Tongue (tissue), 2 donors: ENCODE measurements around the gene FBXO21. TPM values are rescaled to one million over a fixed set of nuclear protein-coding genes. Genes with fewer than 3 reads are reported as not detected.
"Not testable (repeated sequence)": the region's sequence is repeated elsewhere in the genome, so short reads cannot be mapped to it uniquely, and the experiment has no call there.

Experiments
- DNase-seq: peaks from one replicate; pipeline ENCODE4 v3.0.0-alpha.2; 2015
- total RNA-seq: library from RNA; depleted of rRNA; stranded (reverse); fragments of >200 nt; gene quantifications from one replicate; pipeline ENCODE4 v1.2.3, GENCODE V29; 2014

Gene FBXO21
- total RNA-seq, 1 donor from 2014 or later = 86.8 TPM

DNA sequence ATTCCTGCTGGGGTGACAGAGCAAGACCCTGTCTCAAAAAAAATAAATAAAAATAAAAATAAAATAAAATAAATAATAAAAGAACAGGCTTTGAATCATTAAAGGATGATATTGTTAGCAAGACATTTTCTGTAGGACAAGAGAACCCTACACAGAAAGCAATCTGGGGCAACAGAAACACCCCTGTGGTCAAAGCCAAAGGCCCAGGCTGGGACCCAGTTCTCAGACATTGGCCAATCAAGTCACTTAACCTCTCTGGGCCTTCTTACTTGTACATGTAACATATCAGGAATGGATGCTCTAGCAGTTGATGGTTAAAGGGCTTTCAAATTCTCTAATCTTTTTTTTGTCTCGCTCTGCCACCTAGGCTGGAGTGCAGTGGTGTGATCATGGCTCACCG is 55.5 kb downstream of the FBXO21 start:
- no peak for DNase-seq

GRCh38 chr12:117134059-117134458 is 56.2 kb downstream of the FBXO21 start:
- DNase-seq = no peak

GRCh38 chr12:117130801-117131200 is 59.5 kb downstream of the FBXO21 start:
- no peak for DNase-seq

DNA sequence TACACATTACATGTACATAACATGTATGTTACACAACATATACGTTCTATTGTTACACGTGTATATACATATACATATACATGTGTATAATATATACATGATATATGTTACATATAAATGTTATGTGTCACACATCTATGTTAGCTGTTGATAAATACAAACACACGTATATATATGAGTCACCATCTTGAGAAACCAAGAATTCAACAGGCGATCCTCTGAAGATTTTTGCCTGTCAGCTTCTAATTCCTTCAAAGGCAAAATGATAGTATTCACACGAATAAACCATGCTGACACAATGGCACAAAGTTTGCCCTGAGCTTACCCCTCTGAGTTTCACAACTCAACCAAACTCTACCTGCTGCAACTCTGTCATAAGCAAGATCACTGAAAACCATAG is 60.9 kb downstream of the FBXO21 start:
- DNase-seq = no peak

GRCh38 chr12:117127933-117128823 is 62.1 kb downstream of the FBXO21 start:
- DNase-seq = peak; percentile 32

DNA sequence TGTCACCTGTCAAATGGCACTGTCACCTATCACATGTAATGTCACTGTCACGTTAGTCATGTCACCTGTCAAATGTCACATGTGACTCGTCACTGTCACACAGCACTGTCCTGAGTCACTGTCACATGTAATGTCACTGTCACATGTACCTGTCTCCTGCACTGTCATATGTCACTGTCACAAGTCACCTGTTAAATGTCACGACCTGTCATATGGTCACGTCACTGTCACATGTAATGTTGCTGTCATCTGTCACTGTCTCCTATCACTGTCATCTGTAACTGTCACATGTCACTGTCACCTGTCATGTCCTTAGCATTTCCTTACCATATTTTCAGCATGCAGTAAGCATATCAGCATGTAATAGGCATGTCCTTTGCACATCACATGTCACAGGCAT is 63.9 kb downstream of the FBXO21 start:
- DNase-seq = no peak

GRCh38 chr12:117125767-117126166 is 64.5 kb downstream of the FBXO21 start:
- DNase-seq = no peak

GRCh38 chr12:117125272-117125613 is 65.0 kb downstream of the FBXO21 start:
- DNase-seq = no peak

DNA sequence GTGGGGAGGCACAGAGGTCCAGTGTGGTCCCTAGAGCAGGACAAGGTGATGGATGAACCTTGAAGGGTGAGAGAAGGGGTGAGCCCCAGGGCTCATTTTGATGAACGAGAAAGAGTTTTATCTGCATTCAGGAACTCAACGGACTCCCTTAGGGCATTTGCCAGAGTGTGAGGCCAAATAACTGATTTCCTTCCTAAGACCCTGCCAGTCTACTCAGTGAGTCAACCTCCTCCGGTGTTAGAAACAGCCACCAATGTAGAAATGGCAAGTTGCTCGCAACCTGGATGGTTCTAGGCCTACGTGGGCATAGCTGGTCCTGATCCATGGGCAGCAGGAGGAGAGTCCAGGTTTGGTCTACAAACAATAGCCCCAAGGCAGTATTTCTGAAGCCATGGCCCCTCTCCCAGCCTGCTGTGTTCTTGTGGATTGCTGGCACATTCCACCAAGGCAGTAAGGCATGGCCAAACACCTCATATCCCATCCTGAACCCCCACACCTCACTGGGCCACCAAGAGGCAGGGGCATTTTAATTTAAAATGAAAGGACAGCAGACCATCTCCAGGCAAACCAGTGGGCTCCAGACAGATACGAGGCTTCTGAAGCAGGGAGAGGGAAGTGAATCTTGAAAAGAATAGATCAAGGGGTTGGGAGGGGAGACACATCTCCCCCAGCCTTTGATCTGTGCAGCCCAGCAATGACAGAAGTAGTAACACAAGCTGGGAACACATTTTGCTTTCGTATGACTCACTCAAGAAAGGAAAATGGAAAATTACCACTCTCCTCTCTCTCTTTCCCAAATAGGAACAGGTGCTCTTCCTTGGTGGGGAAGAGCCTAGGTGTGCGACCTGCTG is 65.6 kb downstream of the FBXO21 start:
- DNase-seq = no peak

DNA sequence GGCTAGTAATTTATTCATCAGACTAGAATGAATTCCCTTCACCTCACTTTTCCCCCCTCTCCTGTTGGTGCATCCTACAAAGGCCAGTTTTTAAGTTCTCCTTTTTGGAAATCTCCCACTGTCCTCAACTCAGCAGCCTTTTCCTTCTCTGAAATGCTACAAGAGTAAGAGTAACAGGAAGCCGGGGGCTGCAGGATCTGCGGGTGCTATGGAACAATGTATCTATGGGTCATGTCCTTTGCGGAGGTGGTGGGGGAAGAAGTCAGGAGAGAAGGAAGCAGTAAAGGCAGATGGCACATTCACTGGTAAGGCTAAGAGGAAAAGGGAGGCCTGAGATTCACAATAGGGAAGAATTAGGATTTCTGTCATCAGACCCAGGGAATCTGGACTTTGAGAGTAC is 68.8 kb downstream of the FBXO21 start:
- no peak for DNase-seq

- DNase-seq = no peak
Measured at GRCh38 chr12:117120787-117121186, 69.5 kb downstream of the FBXO21 start.

DNA sequence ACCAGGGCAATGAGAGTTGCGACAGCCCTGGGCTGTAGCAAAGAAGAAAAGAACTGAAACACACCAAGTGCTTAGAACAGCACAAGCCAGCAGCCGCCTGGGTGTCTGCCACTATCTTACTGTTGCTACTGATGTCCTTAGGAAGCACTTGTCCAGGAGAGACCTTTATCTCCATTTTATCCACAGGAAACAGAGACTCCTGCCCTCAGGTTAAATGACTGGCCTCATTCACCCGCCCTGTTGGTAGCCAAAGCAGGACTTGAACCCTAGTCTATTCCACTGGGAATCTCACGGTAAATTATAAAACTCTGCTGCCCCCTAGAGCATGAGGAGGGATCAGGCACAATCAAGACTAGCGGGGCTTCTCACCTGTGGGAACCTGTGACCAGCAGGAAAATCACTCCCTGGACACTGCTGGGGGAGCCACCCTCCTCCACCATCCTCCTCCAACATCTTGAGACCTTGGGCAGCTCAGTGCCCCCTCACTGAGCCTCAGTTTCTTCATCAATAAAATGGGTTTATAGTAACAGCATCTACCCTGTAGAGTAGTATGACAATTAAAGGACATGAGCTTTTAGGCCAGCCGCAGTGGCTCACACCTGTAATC is 70.6 kb downstream of the FBXO21 start:
- no peak for DNase-seq

- DNase-seq = no peak
Measured at GRCh38 chr12:117118838-117119591, 71.3 kb downstream of the FBXO21 start.

- no peak for DNase-seq
Measured at GRCh38 chr12:117114784-117115183, 75.5 kb downstream of the FBXO21 start.

DNA sequence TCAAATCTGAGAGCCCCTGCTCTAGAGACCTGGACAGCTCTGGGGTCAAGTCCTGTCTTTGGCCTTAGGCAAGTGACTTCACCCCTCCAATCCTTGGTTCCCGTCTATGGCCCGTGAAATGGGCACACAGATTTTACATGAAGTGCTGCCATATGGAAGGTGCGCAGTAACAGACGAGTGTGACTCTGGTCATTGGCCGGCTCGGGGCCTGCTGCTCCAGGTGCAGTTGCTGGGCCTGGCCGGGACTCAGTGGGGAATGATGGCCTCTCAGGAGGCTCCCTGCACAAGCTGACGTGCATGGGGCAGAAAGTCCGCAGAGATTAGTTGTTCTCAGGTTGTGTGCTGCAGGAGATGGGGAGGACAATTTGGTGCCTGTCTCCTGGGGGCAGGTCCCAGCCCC is 77.0 kb downstream of the FBXO21 start:
- DNase-seq = no peak

- DNase-seq = peak; percentile 46
Measured at GRCh38 chr12:117111821-117112595, 78.3 kb downstream of the FBXO21 start.

DNA sequence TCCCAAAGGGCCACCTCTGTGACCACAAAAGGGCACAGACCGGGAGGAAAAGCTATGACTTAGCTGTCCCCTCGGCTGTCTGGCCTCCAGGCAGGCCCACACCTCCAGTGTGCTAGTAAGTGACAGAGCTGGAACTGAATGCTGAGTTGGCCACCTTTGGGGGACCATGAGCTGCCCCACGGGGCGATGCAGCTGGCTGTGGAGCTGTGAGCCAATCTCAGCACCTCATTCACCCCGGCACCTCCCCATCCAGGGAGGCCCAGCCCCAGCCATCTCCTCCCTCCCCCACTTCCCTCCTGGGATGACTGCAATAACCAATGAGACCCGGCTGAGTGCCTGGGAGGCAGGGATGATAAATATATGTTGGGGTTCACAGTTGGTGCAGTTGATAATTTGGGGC is 78.9 kb downstream of the FBXO21 start:
- no peak for DNase-seq

DNA sequence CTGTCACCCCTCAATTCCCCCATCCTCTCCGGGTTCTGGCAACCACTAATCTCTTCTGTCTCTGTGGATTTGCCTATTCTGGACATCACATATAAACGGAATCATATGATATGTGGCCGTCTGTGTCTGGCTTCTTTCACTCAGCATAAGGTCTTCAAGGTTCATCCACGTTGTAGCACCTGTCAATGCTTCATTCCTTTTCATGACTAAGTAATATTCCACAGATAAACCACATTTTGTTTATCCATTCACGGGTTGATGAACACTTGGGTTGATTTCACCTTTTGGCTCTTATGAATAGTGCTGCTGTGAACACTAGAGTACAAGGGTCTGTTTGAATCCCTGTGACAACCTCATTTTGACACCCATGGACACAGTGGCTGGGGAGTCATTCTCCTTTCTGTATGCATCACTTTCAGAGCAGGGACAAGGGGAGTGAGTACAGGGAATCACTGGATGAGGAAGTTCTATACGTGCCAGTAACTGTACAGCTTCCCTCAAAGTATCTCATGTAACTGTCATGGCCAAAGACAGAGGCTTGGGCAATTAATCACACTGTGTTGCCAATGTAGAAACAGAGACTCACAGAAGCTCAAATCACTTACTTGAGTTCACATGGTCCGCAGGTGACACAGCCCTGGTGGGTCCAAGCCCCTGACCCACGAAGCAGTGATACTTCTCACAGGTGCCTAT is 80.2 kb downstream of the FBXO21 start:
- DNase-seq = no peak

- DNase-seq = no peak
Measured at GRCh38 chr12:117105902-117106301, 84.4 kb downstream of the FBXO21 start.

GRCh38 chr12:117104003-117104402 is 86.3 kb downstream of the FBXO21 start:
- not testable (repeated sequence) for DNase-seq

DNA sequence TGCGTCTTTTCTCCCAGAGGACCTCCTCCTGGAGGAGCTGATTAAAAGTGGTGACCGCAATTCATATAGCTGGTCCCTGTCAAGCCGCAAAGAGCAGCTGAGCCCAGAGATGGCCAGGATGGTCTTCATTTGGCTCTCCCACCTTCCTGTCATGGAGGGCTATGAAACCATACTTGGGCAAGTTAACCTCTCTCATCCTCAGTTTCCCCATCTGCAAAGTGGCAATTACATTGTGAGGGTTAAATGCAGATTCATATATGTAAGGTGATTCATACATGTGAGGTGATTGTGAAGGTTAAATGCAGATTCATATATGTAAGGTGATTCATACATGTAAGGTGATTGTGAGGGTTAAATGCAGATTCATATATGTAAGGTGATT is 87.5 kb downstream of the FBXO21 start:
- DNase-seq = no peak
